GM21515 (cell line): ENCODE results near the gene ZNHIT3.
A peak's percentile ranks its signal among the peaks of the same experiment; 100 is the strongest.

Experiments used
- ATAC-seq: cut with Tn5 transposase; IDR thresholded peaks from one replicate; pipeline ENCODE4 v1.9.1; 2021; ENCODE audit not compliant: unreplicated experiment

Gene ZNHIT3

GRCh38 chr17:36545077-36545464 lies 58.6 kb downstream of the ZNHIT3 start:
- ATAC-seq = peak; percentile 34
